OCI-LY3 (cell line): Measurements from ENCODE around the gene MUC5B.

Experiments used
- CTCF ChIP-seq: fragments of 200-600, 300-600 bp; sonication (generic); IDR thresholded peaks from 2 replicates; pipeline ENCODE4 v1.5.1; 2014; ENCODE audit warnings: antibody characterized with exemption, low read length, low read depth
- EZH2phosphoT487 ChIP-seq: fragments of 200-600 bp; shearing (Covaris generic); IDR thresholded peaks from 2 replicates; pipeline ENCODE4 v1.6.1; 2018; ENCODE audit warnings: antibody characterized with exemption, mixed run types, low read depth

GRCh38 chr11:1310318-1310687 is 87.4 kb downstream of the MUC5B start:
- TF ChIP-seq CTCF (no peak), EZH2phosphoT487 (no peak)
